ENCODE data around the gene ZNF469.

Gene ZNF469

GRCh38 chr16:88365244-88365865 is 17.4 kb upstream of the ZNF469 start:
- Histone ChIP-seq H3K9me3 (ENCODE audit: control insufficient read depth, insufficient read depth, low read depth, low read length) (peaks cover 19% of the 10 kb centered on the region), H3K27ac (ENCODE audit: low read depth, low read length) (no peak overlapping the region), H3K27me3 (ENCODE audit: control insufficient read depth, insufficient read depth, low read length) (peaks cover 5% of the 10 kb centered on the region; the same call in 1 of the 2 replicates), H3K9ac (ENCODE audit: low read length) (no peak overlapping the region), H3K4me3 (ENCODE audit: low read depth, low read length) (no peak overlapping the region), H3K4me1 (ENCODE audit: control insufficient read depth, insufficient read depth, low read length) (no peaks in the 10 kb centered on the region), H3K36me3 (ENCODE audit: control insufficient read depth, insufficient read depth, low read length) (no peaks in the 10 kb centered on the region)

GRCh38 chr16:88366032-88366703 is 16.6 kb upstream of the ZNF469 start:
- no peaks in the 10 kb centered on the region for H3K4me1 ChIP-seq (ENCODE audit: control insufficient read depth, insufficient read depth, low read length)
- no peak overlapping the region for H3K27ac ChIP-seq (ENCODE audit: low read depth, low read length)
- no peak overlapping the region for H3K4me3 ChIP-seq (ENCODE audit: low read depth, low read length)
- peaks cover 15% of the 10 kb centered on the region for H3K9me3 ChIP-seq (ENCODE audit: control insufficient read depth, insufficient read depth, low read depth, low read length)
- H3K27me3 ChIP-seq (ENCODE audit: control insufficient read depth, insufficient read depth, low read length): peaks cover 5% of the 10 kb centered on the region; the same call in 1 of the 2 replicates
- no peaks in the 10 kb centered on the region for H3K36me3 ChIP-seq (ENCODE audit: control insufficient read depth, insufficient read depth, low read length)
- H3K9ac ChIP-seq (ENCODE audit: low read length): no peak overlapping the region

- no peaks in the 10 kb centered on the region for H3K36me3 ChIP-seq (ENCODE audit: control insufficient read depth, insufficient read depth, low read length)
- peaks cover 13% of the 10 kb centered on the region for H3K9me3 ChIP-seq (ENCODE audit: control insufficient read depth, insufficient read depth, low read depth, low read length)
- no peaks in the 10 kb centered on the region for H3K4me1 ChIP-seq (ENCODE audit: control insufficient read depth, insufficient read depth, low read length)
- no peak overlapping the region for H3K27ac ChIP-seq (ENCODE audit: low read depth, low read length)
- H3K4me3 ChIP-seq (ENCODE audit: low read depth, low read length): no peak overlapping the region
- peaks cover 5% of the 10 kb centered on the region; the same call in 1 of the 2 replicates for H3K27me3 ChIP-seq (ENCODE audit: control insufficient read depth, insufficient read depth, low read length)
- H3K9ac ChIP-seq (ENCODE audit: low read length): no peak overlapping the region
These were observed 16.1 kb upstream of the ZNF469 start for GRCh38 chr16:88366704-88367047.

DNA sequence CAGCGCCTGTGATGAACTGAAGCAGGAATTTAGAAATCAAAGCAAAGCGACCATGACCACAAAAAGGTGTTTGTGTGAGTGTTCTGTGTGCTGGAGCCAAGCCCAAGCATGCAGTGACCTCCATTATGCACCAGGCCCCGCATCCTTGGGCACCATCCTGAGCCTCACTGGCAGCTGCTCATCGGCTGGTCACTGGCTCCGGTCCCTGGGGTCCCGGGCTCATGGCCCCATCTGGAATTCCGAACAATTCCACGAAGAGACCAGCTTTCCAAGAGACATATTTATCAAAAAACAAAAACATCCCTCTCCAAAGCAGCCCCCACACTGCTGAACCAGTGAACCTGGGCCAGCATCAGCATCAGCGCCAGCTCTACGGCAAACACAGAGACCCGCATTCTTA is 15.2 kb upstream of the ZNF469 start:
- H3K4me1 ChIP-seq (ENCODE audit: control insufficient read depth, insufficient read depth, low read length): no peaks in the 10 kb centered on the region
- no peak overlapping the region for H3K4me3 ChIP-seq (ENCODE audit: low read depth, low read length)
- no peak overlapping the region for H3K27ac ChIP-seq (ENCODE audit: low read depth, low read length)
- H3K36me3 ChIP-seq (ENCODE audit: control insufficient read depth, insufficient read depth, low read length): no peaks in the 10 kb centered on the region
- peaks cover 14% of the 10 kb centered on the region for H3K9me3 ChIP-seq (ENCODE audit: control insufficient read depth, insufficient read depth, low read depth, low read length)
- no peaks in the 10 kb centered on the region; the same call in 1 of the 2 replicates for H3K27me3 ChIP-seq (ENCODE audit: control insufficient read depth, insufficient read depth, low read length)
- no peak overlapping the region for H3K9ac ChIP-seq (ENCODE audit: low read length)

- H3K36me3 ChIP-seq (ENCODE audit: control insufficient read depth, insufficient read depth, low read length): no peaks in the 10 kb centered on the region
- H3K9me3 ChIP-seq (ENCODE audit: control insufficient read depth, insufficient read depth, low read depth, low read length): peaks cover 16% of the 10 kb centered on the region
- no peak overlapping the region for H3K4me3 ChIP-seq (ENCODE audit: low read depth, low read length)
- no peak overlapping the region for H3K27ac ChIP-seq (ENCODE audit: low read depth, low read length)
- no peaks in the 10 kb centered on the region; the same call in 1 of the 2 replicates for H3K27me3 ChIP-seq (ENCODE audit: control insufficient read depth, insufficient read depth, low read length)
- no peak overlapping the region for H3K9ac ChIP-seq (ENCODE audit: low read length)
- no peaks in the 10 kb centered on the region for H3K4me1 ChIP-seq (ENCODE audit: control insufficient read depth, insufficient read depth, low read length)
These were observed 14.7 kb upstream of the ZNF469 start for GRCh38 chr16:88368036-88368435.

GRCh38 chr16:88368994-88369393 is 13.8 kb upstream of the ZNF469 start:
- H3K27me3 ChIP-seq (ENCODE audit: control insufficient read depth, insufficient read depth, low read length): no peaks in the 10 kb centered on the region
- H3K4me3 ChIP-seq (ENCODE audit: low read depth, low read length): no peak overlapping the region
- no peaks in the 10 kb centered on the region for H3K4me1 ChIP-seq (ENCODE audit: control insufficient read depth, insufficient read depth, low read length)
- H3K36me3 ChIP-seq (ENCODE audit: control insufficient read depth, insufficient read depth, low read length): no peaks in the 10 kb centered on the region
- H3K9me3 ChIP-seq (ENCODE audit: control insufficient read depth, insufficient read depth, low read depth, low read length): peaks cover 16% of the 10 kb centered on the region
- H3K9ac ChIP-seq (ENCODE audit: low read length): no peak overlapping the region
- H3K27ac ChIP-seq (ENCODE audit: low read depth, low read length): no peak overlapping the region

DNA sequence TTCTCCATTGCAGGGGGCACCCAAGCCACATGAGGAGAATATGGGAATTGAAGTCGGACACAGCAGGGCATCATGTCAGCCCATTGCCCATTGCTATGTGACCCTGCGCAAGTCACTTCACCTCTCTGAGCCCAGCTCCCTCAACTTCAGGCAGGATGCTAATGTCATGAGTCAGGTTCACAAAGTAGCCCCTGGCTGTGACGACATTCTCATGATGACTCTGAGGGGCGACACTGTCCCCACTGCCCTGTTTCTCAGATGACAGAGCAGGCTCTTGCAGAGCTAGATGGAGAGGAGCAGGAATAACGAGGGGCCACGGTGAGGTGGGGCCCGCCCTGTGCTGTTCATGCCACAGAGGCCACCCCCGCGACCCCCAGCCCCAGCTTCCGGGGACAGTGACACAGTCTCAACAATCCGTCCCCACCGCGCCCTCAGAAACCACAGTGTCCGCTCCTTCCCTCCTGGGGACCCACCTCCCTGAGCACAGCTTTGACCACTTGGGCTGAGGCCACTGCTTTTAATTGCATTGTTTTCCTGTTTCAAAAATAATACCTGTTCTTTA is 13.2 kb upstream of the ZNF469 start:
- no peak overlapping the region for H3K27ac ChIP-seq (ENCODE audit: low read depth, low read length)
- H3K9ac ChIP-seq (ENCODE audit: low read length): no peak overlapping the region
- no peaks in the 10 kb centered on the region for H3K27me3 ChIP-seq (ENCODE audit: control insufficient read depth, insufficient read depth, low read length)
- peaks cover 16% of the 10 kb centered on the region for H3K9me3 ChIP-seq (ENCODE audit: control insufficient read depth, insufficient read depth, low read depth, low read length)
- H3K36me3 ChIP-seq (ENCODE audit: control insufficient read depth, insufficient read depth, low read length): no peaks in the 10 kb centered on the region
- H3K4me3 ChIP-seq (ENCODE audit: low read depth, low read length): no peak overlapping the region
- H3K4me1 ChIP-seq (ENCODE audit: control insufficient read depth, insufficient read depth, low read length): no peaks in the 10 kb centered on the region

DNA sequence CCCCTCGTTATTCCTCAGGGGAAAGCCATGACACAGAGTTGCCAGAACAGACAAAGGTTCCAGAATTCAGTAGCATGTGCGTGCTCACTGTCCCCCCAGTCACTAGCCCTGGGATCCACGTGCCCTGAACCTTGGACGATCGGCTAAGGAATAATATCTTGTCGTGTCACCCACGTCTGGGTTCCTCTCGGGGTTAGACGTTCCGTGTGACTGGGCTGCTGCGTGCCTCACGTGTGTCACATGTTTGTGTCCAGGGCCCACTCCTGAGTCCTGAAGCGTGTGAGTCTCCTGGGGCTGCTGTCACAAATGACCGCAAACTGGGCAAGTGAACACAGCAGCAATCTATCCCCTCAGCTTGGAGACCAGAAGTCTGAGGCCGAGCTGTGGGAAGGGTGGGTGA is 12.4 kb upstream of the ZNF469 start:
- Histone ChIP-seq H3K27ac (ENCODE audit: low read depth, low read length) (no peak overlapping the region), H3K9ac (ENCODE audit: low read length) (no peak overlapping the region), H3K4me3 (ENCODE audit: low read depth, low read length) (no peak overlapping the region), H3K27me3 (ENCODE audit: control insufficient read depth, insufficient read depth, low read length) (no peaks in the 10 kb centered on the region), H3K36me3 (ENCODE audit: control insufficient read depth, insufficient read depth, low read length) (no peaks in the 10 kb centered on the region), H3K4me1 (ENCODE audit: control insufficient read depth, insufficient read depth, low read length) (no peaks in the 10 kb centered on the region), H3K9me3 (ENCODE audit: control insufficient read depth, insufficient read depth, low read depth, low read length) (peaks cover 16% of the 10 kb centered on the region)

GRCh38 chr16:88372522-88372921 is 10.2 kb upstream of the ZNF469 start:
- H3K36me3 ChIP-seq (ENCODE audit: control insufficient read depth, insufficient read depth, low read length): no peaks in the 10 kb centered on the region
- H3K4me1 ChIP-seq (ENCODE audit: control insufficient read depth, insufficient read depth, low read length): no peaks in the 10 kb centered on the region
- no peak overlapping the region for H3K27ac ChIP-seq (ENCODE audit: low read depth, low read length)
- H3K27me3 ChIP-seq (ENCODE audit: control insufficient read depth, insufficient read depth, low read length): no peaks in the 10 kb centered on the region
- H3K4me3 ChIP-seq (ENCODE audit: low read depth, low read length): no peak overlapping the region
- peaks cover 10% of the 10 kb centered on the region for H3K9me3 ChIP-seq (ENCODE audit: control insufficient read depth, insufficient read depth, low read depth, low read length)
- H3K9ac ChIP-seq (ENCODE audit: low read length): no peak overlapping the region

DNA sequence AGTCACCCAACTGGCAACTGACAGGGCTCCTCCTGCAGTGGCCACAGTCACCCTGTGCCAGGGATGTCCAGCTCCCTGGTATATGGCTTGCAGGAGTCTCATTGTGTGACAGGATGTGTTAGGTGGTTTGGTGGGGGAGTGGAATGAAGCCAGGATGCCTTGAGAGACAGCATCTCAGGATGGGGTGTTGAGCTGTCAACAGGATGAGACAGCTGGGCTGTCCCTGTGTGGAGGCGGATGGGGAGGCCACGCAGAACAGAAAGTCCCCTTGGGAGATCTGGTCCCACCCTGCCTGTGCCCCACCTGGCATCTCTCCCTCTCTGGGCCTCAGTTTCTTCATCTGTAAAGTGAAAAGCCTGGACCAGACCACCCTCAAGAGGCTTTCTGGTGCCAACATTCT is 9.5 kb upstream of the ZNF469 start:
- Histone ChIP-seq H3K27ac (ENCODE audit: low read depth, low read length) (no peak overlapping the region), H3K36me3 (ENCODE audit: control insufficient read depth, insufficient read depth, low read length) (no peaks in the 10 kb centered on the region), H3K4me1 (ENCODE audit: control insufficient read depth, insufficient read depth, low read length) (no peaks in the 10 kb centered on the region), H3K9ac (ENCODE audit: low read length) (no peak overlapping the region), H3K4me3 (ENCODE audit: low read depth, low read length) (no peak overlapping the region), H3K27me3 (ENCODE audit: control insufficient read depth, insufficient read depth, low read length) (no peaks in the 10 kb centered on the region), H3K9me3 (ENCODE audit: control insufficient read depth, insufficient read depth, low read depth, low read length) (peaks cover 10% of the 10 kb centered on the region)

- no peak overlapping the region for H3K4me3 ChIP-seq (ENCODE audit: low read depth, low read length)
- H3K4me1 ChIP-seq (ENCODE audit: control insufficient read depth, insufficient read depth, low read length): no peaks in the 10 kb centered on the region
- H3K9me3 ChIP-seq (ENCODE audit: control insufficient read depth, insufficient read depth, low read depth, low read length): peaks cover 10% of the 10 kb centered on the region
- H3K36me3 ChIP-seq (ENCODE audit: control insufficient read depth, insufficient read depth, low read length): no peaks in the 10 kb centered on the region
- no peak overlapping the region for H3K9ac ChIP-seq (ENCODE audit: low read length)
- no peaks in the 10 kb centered on the region for H3K27me3 ChIP-seq (ENCODE audit: control insufficient read depth, insufficient read depth, low read length)
- H3K27ac ChIP-seq (ENCODE audit: low read depth, low read length): no peak overlapping the region
These were observed 8.7 kb upstream of the ZNF469 start for GRCh38 chr16:88373927-88374492.

All from HUES6 (cell line).